Neural crest cell (in vitro differentiated cells): ENCODE data around the gene FREM2. TPM values are rescaled to one million over a fixed set of nuclear protein-coding genes. Genes with fewer than 3 reads are reported as not detected.

ENCODE experiments used
- DNase-seq: peaks from one replicate; pipeline ENCODE4 v3.0.0; 2021; ENCODE audit warnings: low read depth, mixed read lengths, low spot score
- H3K27ac Mint-ChIP-seq: one replicate; pipeline ENCODE4 v1.8.0; 2021; ENCODE audit warnings: mild to moderate bottlenecking, mixed read lengths; ENCODE audit not compliant: unreplicated experiment
- H3K27me3 Mint-ChIP-seq: 2 replicates; pipeline ENCODE4 v1.8.0; 2021; ENCODE audit warnings: low read depth, mild to moderate bottlenecking, mixed read lengths
- H3K36me3 Mint-ChIP-seq: 2 replicates; pipeline ENCODE4 v1.8.0; 2021; ENCODE audit warnings: low read depth, mild to moderate bottlenecking, mixed read lengths
- H3K4me1 Mint-ChIP-seq: 2 replicates; pipeline ENCODE4 v1.8.0; 2021; ENCODE audit warnings: mixed read lengths
- H3K4me3 Mint-ChIP-seq: one replicate; pipeline ENCODE4 v1.8.0; 2021; ENCODE audit warnings: mild to moderate bottlenecking, mixed read lengths
- H3K9me3 Mint-ChIP-seq: 2 replicates; pipeline ENCODE4 v1.8.0; 2021; ENCODE audit warnings: mixed read lengths
- total RNA-seq: library from RNA; stranded (reverse); gene quantifications from 2 replicates; pipeline ENCODE4 v1.2.1, GENCODE V29; 2021
- TF ChIP-seq, protein P1 (sequence below): fragments of 200-600 bp; sonication (generic); conservative IDR thresholded peaks from 2 replicates; pipeline ENCODE4 v1.5.0; 2021; ENCODE audit warnings: antibody characterized with exemption, mild to moderate bottlenecking

FREM2 gene
- total RNA-seq, 1 donor from 2014 or later: 16.5 TPM

DNA sequence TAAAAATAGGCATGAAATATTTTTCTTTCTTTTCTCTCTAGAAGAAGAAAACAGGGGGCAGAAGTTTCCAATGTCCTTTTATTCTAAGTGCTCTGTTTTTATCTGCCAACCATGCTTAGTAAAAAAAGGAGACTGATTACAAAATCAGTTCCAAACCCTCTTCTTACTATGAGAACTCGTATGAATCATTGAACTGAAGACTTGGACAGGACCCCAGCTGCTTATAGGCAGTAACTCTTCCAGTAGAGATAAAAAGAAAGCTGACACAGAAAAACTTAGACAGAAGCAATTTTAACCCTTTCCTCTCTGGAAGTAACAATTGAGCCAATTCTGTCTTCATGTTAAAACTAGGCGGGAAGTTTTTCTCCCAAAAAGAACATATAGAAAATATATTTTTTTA is 24.5 kb upstream of the FREM2 start:
- no peaks in the 10 kb centered on the region for H3K36me3 Mint-ChIP-seq
- no peak overlapping the region for H3K27ac Mint-ChIP-seq
- H3K4me3 Mint-ChIP-seq: no peak overlapping the region
- H3K27me3 Mint-ChIP-seq: no peaks in the 10 kb centered on the region
- H3K4me1 Mint-ChIP-seq: peaks cover 11% of the 10 kb centered on the region
- no peak for DNase-seq
- H3K9me3 Mint-ChIP-seq: no peaks in the 10 kb centered on the region
- TF ChIP-seq, protein P1, sequence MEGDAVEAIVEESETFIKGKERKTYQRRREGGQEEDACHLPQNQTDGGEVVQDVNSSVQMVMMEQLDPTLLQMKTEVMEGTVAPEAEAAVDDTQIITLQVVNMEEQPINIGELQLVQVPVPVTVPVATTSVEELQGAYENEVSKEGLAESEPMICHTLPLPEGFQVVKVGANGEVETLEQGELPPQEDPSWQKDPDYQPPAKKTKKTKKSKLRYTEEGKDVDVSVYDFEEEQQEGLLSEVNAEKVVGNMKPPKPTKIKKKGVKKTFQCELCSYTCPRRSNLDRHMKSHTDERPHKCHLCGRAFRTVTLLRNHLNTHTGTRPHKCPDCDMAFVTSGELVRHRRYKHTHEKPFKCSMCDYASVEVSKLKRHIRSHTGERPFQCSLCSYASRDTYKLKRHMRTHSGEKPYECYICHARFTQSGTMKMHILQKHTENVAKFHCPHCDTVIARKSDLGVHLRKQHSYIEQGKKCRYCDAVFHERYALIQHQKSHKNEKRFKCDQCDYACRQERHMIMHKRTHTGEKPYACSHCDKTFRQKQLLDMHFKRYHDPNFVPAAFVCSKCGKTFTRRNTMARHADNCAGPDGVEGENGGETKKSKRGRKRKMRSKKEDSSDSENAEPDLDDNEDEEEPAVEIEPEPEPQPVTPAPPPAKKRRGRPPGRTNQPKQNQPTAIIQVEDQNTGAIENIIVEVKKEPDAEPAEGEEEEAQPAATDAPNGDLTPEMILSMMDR: no peak

DNA sequence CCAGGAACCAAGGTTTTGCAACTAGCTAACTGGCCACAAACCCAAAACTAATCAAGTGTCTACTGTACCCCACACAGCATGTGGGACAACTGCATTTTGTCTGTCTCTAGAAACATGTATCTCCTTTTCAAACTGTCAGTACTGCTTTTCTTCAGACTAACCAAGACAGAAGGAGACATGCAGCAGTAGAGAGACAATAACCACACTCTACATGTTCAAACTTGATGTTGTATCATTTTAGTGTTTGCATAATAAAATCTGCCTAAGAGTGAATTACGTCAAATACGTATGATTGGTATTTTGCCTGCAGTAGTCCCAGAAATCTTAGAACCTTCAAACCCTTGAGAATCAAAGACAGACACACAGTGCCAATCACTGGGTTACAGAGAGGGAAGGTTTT is 22.0 kb upstream of the FREM2 start:
- peaks cover 3% of the 10 kb centered on the region for H3K27me3 Mint-ChIP-seq
- no peaks in the 10 kb centered on the region for H3K9me3 Mint-ChIP-seq
- no peak overlapping the region for H3K27ac Mint-ChIP-seq
- no peak for DNase-seq
- H3K36me3 Mint-ChIP-seq: no peaks in the 10 kb centered on the region
- H3K4me3 Mint-ChIP-seq: no peak overlapping the region
- TF ChIP-seq, protein P1: no peak
- H3K4me1 Mint-ChIP-seq: peaks cover 11% of the 10 kb centered on the region

GRCh38 chr13:38667526-38668109 is 19.3 kb upstream of the FREM2 start:
- no peaks in the 10 kb centered on the region for H3K36me3 Mint-ChIP-seq
- no peak for DNase-seq
- H3K27me3 Mint-ChIP-seq: peaks cover 3% of the 10 kb centered on the region
- TF ChIP-seq, protein P1: no peak
- no peaks in the 10 kb centered on the region for H3K9me3 Mint-ChIP-seq
- H3K4me1 Mint-ChIP-seq: peaks cover 7% of the 10 kb centered on the region
- no peak overlapping the region for H3K4me3 Mint-ChIP-seq
- no peak overlapping the region for H3K27ac Mint-ChIP-seq

GRCh38 chr13:38669234-38669964 is 17.5 kb upstream of the FREM2 start:
- no peak overlapping the region for H3K27ac Mint-ChIP-seq
- no peak overlapping the region for H3K4me3 Mint-ChIP-seq
- no peaks in the 10 kb centered on the region for H3K36me3 Mint-ChIP-seq
- no peak for DNase-seq
- TF ChIP-seq, protein P1: no peak
- peaks cover under 1% of the 10 kb centered on the region for H3K4me1 Mint-ChIP-seq
- peaks cover 3% of the 10 kb centered on the region for H3K27me3 Mint-ChIP-seq
- peaks cover 3% of the 10 kb centered on the region for H3K9me3 Mint-ChIP-seq

DNA sequence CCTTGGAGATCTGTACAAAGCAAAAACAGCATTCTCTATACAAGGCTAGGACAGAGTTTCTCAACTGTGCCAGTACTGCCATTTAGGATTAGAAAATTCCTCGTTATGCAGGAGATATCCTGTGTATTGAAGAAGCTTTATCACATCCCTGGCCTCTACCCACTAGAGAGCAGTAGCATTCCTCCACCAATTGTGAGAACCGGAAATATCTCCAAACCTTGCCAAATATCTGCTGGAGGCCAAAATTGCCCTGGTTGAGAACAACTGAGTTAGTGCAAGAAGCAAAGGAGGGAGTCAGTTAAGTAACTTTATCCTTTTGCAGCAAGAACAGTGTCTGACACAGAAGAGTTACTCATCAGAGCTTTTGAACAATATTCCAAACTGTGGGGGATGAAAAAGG is 16.2 kb upstream of the FREM2 start:
- Mint-ChIP-seq H3K36me3 (no peaks in the 10 kb centered on the region), H3K4me3 (no peak overlapping the region), H3K27ac (no peak overlapping the region), H3K4me1 (no peaks in the 10 kb centered on the region), H3K9me3 (peaks cover 3% of the 10 kb centered on the region), H3K27me3 (peaks cover 3% of the 10 kb centered on the region)
- TF ChIP-seq, protein P1: no peak
- DNase-seq: no peak
